ENCODE results near the gene ZBTB42. TPM values are rescaled to one million over a fixed set of nuclear protein-coding genes. Genes with fewer than 3 reads are reported as not detected.
A peak's percentile ranks its signal among the peaks of the same experiment; 100 is the strongest.

ZBTB42 gene
- total and polyA plus RNA-seq, 4 donors = 1.5 to 9.4 (median 4.9) TPM

DNA sequence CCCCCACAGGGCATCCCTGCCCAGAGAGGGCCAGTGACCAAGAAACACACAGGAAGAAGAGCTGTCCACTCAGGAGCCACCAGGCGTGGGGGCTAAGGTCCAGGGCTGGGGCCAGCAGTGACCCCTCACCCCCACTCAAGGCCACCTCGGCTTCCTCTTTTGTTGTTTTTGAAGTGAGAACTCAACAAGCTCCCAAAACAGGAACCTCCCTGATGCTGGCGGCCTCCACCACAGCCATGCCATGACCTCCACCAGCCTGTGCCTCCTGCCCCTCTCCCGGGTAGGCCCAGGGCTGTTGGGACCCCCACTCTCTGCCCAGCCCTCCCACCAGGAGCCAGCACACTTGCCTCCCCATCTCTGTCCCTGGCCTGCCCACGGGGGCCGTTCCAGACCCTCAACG is 13.2 kb upstream of the ZBTB42 start:
- TF ChIP-seq HNF4A (conservative IDR thresholded peaks at IDR 0.05) = no peak
- TF ChIP-seq YY1 (IDR thresholded peaks at IDR 0.05) = no peak
- no peak for TF ChIP-seq HNF4G (IDR thresholded peaks at IDR 0.05)
- TF ChIP-seq, protein P1, sequence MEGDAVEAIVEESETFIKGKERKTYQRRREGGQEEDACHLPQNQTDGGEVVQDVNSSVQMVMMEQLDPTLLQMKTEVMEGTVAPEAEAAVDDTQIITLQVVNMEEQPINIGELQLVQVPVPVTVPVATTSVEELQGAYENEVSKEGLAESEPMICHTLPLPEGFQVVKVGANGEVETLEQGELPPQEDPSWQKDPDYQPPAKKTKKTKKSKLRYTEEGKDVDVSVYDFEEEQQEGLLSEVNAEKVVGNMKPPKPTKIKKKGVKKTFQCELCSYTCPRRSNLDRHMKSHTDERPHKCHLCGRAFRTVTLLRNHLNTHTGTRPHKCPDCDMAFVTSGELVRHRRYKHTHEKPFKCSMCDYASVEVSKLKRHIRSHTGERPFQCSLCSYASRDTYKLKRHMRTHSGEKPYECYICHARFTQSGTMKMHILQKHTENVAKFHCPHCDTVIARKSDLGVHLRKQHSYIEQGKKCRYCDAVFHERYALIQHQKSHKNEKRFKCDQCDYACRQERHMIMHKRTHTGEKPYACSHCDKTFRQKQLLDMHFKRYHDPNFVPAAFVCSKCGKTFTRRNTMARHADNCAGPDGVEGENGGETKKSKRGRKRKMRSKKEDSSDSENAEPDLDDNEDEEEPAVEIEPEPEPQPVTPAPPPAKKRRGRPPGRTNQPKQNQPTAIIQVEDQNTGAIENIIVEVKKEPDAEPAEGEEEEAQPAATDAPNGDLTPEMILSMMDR (IDR thresholded peaks at IDR 0.05; ENCODE audit: low read depth, low read length, missing input control) = no peak
- no peak for TF ChIP-seq NR2F2 (IDR thresholded peaks at IDR 0.05)
- TF ChIP-seq FOXA1 (IDR thresholded peaks at IDR 0.05) = no peak
- TF ChIP-seq JUND (IDR thresholded peaks at IDR 0.05) = no peak
- no peak for TF ChIP-seq RAD21 (IDR thresholded peaks at IDR 0.05)
- TF ChIP-seq SP1 (IDR thresholded peaks at IDR 0.05) = no peak
- no peak for TF ChIP-seq ATF3 (IDR thresholded peaks at IDR 0.05)
- TF ChIP-seq, protein P2, sequence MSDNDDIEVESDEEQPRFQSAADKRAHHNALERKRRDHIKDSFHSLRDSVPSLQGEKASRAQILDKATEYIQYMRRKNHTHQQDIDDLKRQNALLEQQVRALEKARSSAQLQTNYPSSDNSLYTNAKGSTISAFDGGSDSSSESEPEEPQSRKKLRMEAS (IDR thresholded peaks at IDR 0.05) = no peak
- TF ChIP-seq REST (IDR thresholded peaks at IDR 0.05) = no peak
- H3K27ac ChIP-seq (ENCODE audit: low read depth in 1 of 2, low read length in 2 of 2) = no peak overlapping the region
- peaks cover 0 to 3% (median 0%) of the 10 kb centered on the region in 4 donors for H3K36me3 ChIP-seq (ENCODE audit: control insufficient read depth in 4 of 4, insufficient read depth in 3 of 4, low read depth in 1 of 4, low read length in 3 of 4)
- DNase-seq (ENCODE audit: low spot score) = no peak
- 85% methylated on average over 7 of the region's 7 CpGs for WGBS
- H3K27me3 ChIP-seq (ENCODE audit: control insufficient read depth in 4 of 4, insufficient read depth in 4 of 4, low read length in 3 of 4) = no peaks in the 10 kb centered on the region
- H3K4me3 ChIP-seq (ENCODE audit: low read depth in 1 of 3, low read length in 3 of 3) = no peak overlapping the region
- peak overlapping the region in 1 of 2 donors; percentile 17 for H3K9ac ChIP-seq (ENCODE audit: low read depth in 1 of 2, low read length in 2 of 2)
- no peaks in the 10 kb centered on the region for H3K9me3 ChIP-seq (ENCODE audit: control insufficient read depth in 4 of 4, low read length in 3 of 4)
- H3K4me1 ChIP-seq (ENCODE audit: control insufficient read depth in 4 of 4, insufficient read depth in 4 of 4, low read length in 3 of 4) = peaks cover 43 to 74% (median 62%) of the 10 kb centered on the region in 4 donors

GRCh38 chr14:104788161-104788818 is 12.6 kb upstream of the ZBTB42 start:
- H3K27me3 ChIP-seq (ENCODE audit: control insufficient read depth in 4 of 4, insufficient read depth in 4 of 4, low read length in 3 of 4) = no peaks in the 10 kb centered on the region
- no peaks in the 10 kb centered on the region for H3K36me3 ChIP-seq (ENCODE audit: control insufficient read depth in 4 of 4, insufficient read depth in 3 of 4, low read depth in 1 of 4, low read length in 3 of 4)
- peaks cover 48 to 80% (median 68%) of the 10 kb centered on the region in 4 donors for H3K4me1 ChIP-seq (ENCODE audit: control insufficient read depth in 4 of 4, insufficient read depth in 4 of 4, low read length in 3 of 4)
- no peak for DNase-seq (ENCODE audit: low spot score)
- no peaks in the 10 kb centered on the region for H3K9me3 ChIP-seq (ENCODE audit: control insufficient read depth in 4 of 4, low read length in 3 of 4)
- H3K4me3 ChIP-seq (ENCODE audit: low read depth in 1 of 3, low read length in 3 of 3) = no peak overlapping the region
- peak overlapping the region in 1 of 2 donors; percentile 32 for H3K9ac ChIP-seq (ENCODE audit: low read depth in 1 of 2, low read length in 2 of 2)
- 90% methylated on average over 14 of the region's 14 CpGs for WGBS
- TF ChIP-seq RXRA (IDR thresholded peaks at IDR 0.05) (no peak), FOXA1 (IDR thresholded peaks at IDR 0.05) (no peak), EGR1 (IDR thresholded peaks at IDR 0.05; ENCODE audit: low read depth in 2 of 2) (no peak), HNF4G (IDR thresholded peaks at IDR 0.05) (no peak), ATF3 (IDR thresholded peaks at IDR 0.05) (no peak)
- TF ChIP-seq, protein P3, sequence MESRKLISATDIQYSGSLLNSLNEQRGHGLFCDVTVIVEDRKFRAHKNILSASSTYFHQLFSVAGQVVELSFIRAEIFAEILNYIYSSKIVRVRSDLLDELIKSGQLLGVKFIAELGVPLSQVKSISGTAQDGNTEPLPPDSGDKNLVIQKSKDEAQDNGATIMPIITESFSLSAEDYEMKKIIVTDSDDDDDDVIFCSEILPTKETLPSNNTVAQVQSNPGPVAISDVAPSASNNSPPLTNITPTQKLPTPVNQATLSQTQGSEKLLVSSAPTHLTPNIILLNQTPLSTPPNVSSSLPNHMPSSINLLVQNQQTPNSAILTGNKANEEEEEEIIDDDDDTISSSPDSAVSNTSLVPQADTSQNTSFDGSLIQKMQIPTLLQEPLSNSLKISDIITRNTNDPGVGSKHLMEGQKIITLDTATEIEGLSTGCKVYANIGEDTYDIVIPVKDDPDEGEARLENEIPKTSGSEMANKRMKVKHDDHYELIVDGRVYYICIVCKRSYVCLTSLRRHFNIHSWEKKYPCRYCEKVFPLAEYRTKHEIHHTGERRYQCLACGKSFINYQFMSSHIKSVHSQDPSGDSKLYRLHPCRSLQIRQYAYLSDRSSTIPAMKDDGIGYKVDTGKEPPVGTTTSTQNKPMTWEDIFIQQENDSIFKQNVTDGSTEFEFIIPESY (IDR thresholded peaks at IDR 0.05) = no peak
- no peak overlapping the region for H3K27ac ChIP-seq (ENCODE audit: low read depth in 1 of 2, low read length in 2 of 2)

All from liver (tissue), 9 donors.